HG02938 (cell line): ENCODE data around the gene GABRD.
"Not testable (repeated sequence)": the region's sequence is repeated elsewhere in the genome, so short reads cannot be mapped to it uniquely, and the experiment has no call there.

Source experiments
- ATAC-seq: cut with Tn5 transposase; IDR thresholded peaks from one replicate; pipeline ENCODE4 v1.9.1; 2021; ENCODE audit warnings: mild to moderate bottlenecking, moderate library complexity; ENCODE audit not compliant: unreplicated experiment

The GABRD gene

GRCh38 chr1:2019172-2019543 lies at the start of gene GABRD:
Gene GABRD, plus strand, starts transcription at chr1:2019345. Its CDS starts 79 bp downstream, at chr1:2019424.
- ATAC-seq = no peak

- ATAC-seq = no peak
Measured at GRCh38 chr1:1969505-1969900, 49.6 kb upstream of the GABRD start.

- ATAC-seq = no peak
Measured at GRCh38 chr1:1969953-1970716, 49.0 kb upstream of the GABRD start.

- ATAC-seq = no peak
Measured at GRCh38 chr1:1971017-1971416, 48.1 kb upstream of the GABRD start.

- no peak for ATAC-seq
Measured at GRCh38 chr1:1971688-1972087, 47.5 kb upstream of the GABRD start.

- no peak for ATAC-seq
Measured at GRCh38 chr1:1972976-1973715, 46.0 kb upstream of the GABRD start.

GRCh38 chr1:1973716-1974642 lies 45.2 kb upstream of the GABRD start:
- ATAC-seq = no peak

GRCh38 chr1:1974834-1975233 lies 44.3 kb upstream of the GABRD start:
- ATAC-seq = no peak

- no peak for ATAC-seq
Measured at GRCh38 chr1:1975535-1975934, 43.6 kb upstream of the GABRD start.

- no peak for ATAC-seq
Measured at GRCh38 chr1:1976031-1976430, 43.1 kb upstream of the GABRD start.

GRCh38 chr1:1978108-1978507 lies 41.0 kb upstream of the GABRD start:
- ATAC-seq = no peak

- not testable (repeated sequence) for ATAC-seq
Measured at GRCh38 chr1:1978690-1979481, 40.3 kb upstream of the GABRD start.

GRCh38 chr1:1979482-1980165 lies 39.5 kb upstream of the GABRD start:
- no peak for ATAC-seq

- ATAC-seq = no peak
Measured at GRCh38 chr1:1980467-1981141, 38.5 kb upstream of the GABRD start.

GRCh38 chr1:1981142-1981500 lies 38.0 kb upstream of the GABRD start:
- no peak for ATAC-seq

GRCh38 chr1:1981631-1982327 lies 37.4 kb upstream of the GABRD start:
- ATAC-seq = not testable (repeated sequence)

- ATAC-seq = no peak
Measured at GRCh38 chr1:1982379-1983232, 36.5 kb upstream of the GABRD start.

GRCh38 chr1:1984560-1985070 lies 34.5 kb upstream of the GABRD start:
- no peak for ATAC-seq
